Gastrocnemius medialis (tissue), 4 donors: ENCODE measurements around the gene TSPYL2. TPM values are rescaled to one million over a fixed set of nuclear protein-coding genes. Genes with fewer than 3 reads are reported as not detected.
A peak's percentile ranks its signal among the peaks of the same experiment; 100 is the strongest.

Experiments used
- ATAC-seq, 2 donors: fragments of 150-250 bp; one replicate each; pipeline ENCODE4 v1.9.1; 2016
- DNase-seq, 2 donors: peaks; one replicate each; pipeline ENCODE4 v3.0.0-alpha.2; 2019
- H3K27ac ChIP-seq, 4 donors: fragments of 200-600 bp; sonication (generic); 1 replicate in 1 of 4; 2 replicates in 3 of 4; pipeline ENCODE4 v1.5.1; 2016 to 2018; ENCODE audit warnings: mild to moderate bottlenecking in 2 of 4, moderate library complexity in 1 of 4
- H3K27me3 ChIP-seq, 3 donors: fragments of 200-600 bp; sonication (generic) in 2 of 3; 1 replicate in 1 of 3; 2 replicates in 2 of 3; pipeline versions ENCODE4 v1.5.1 to v1.6.0; 2016 to 2019; ENCODE audit warnings: mild to moderate bottlenecking in 1 of 3, moderate library complexity in 1 of 3
- H3K36me3 ChIP-seq, 2 donors: fragments of 200-600 bp; sonication (generic) in 1 of 2; one replicate each; pipeline ENCODE4 v1.5.1; 2017 to 2018
- H3K4me1 ChIP-seq, 2 donors: fragments of 200-600 bp; sonication (generic) in 1 of 2; one replicate each; pipeline ENCODE4 v1.5.1; 2016 to 2017; ENCODE audit warnings: mild to moderate bottlenecking in 2 of 2
- H3K4me3 ChIP-seq, 4 donors: fragments of 200-600 bp; sonication (generic) in 3 of 4; 1 replicate in 1 of 4; 2 replicates in 3 of 4; pipeline ENCODE4 v1.5.1; 2016 to 2019; ENCODE audit warnings: mild to moderate bottlenecking in 2 of 4
- H3K9me3 ChIP-seq, 3 donors: fragments of 200-600 bp; sonication (generic) in 2 of 3; 1 replicate in 1 of 3; 2 replicates in 2 of 3; pipeline ENCODE4 v1.5.1; 2016 to 2019
- CTCF ChIP-seq, 5 experiments: fragments of 450-650 bp in 3 of 5; fragments of 200-600 bp in 2 of 5; sonication (generic) in 2 of 5; IDR thresholded peaks in 4 of 5; conservative IDR thresholded peaks in 1 of 5; 1 replicate in 4 of 5; 2 replicates in 1 of 5; pipeline ENCODE4 v1.5.1; 2016 to 2019; ENCODE audit warnings: antibody characterized with exemption in 5 of 5, mild to moderate bottlenecking in 3 of 5, moderate library complexity in 3 of 5
- POLR2A ChIP-seq, 2 donors: fragments of 450-650 bp; IDR thresholded peaks; one replicate each; pipeline ENCODE4 v1.6.1; 2017; ENCODE audit warnings: antibody characterized with exemption in 2 of 2, mild to moderate bottlenecking in 2 of 2, moderate library complexity in 2 of 2
- in situ Hi-C, 4 donors: fragments of 200-750 bp; cut with MboI; loops; one replicate each; pipeline versions ENCODE4 v1.15.0 to v1.8.0; 2017; ENCODE audit warnings: low sequenced_read_pairs in 4 of 4
- intact Hi-C: fragments of 100-400 bp; cut with DNase I; formaldehyde crosslinking; loops from one replicate; pipeline ENCODE4 v1.15.1; 2023; ENCODE audit warnings: low total_unique reads
- total RNA-seq, 4 donors: library from RNA; depleted of rRNA; stranded (reverse); fragments of >200 nt; gene quantifications; one replicate each; pipeline versions ENCODE4 v1.1.0 to v1.2.3, GENCODE V29; 2016

Gene TSPYL2
- total RNA-seq, 4 donors from 2014 or later, result 46.7 to 161 (median 78.6) TPM

GRCh38 chrX:53116101-53116500, 33.9 kb downstream of the TSPYL2 start:
- Histone ChIP-seq H3K27me3 (no peaks in the 10 kb centered on the region), H3K4me1 (peaks cover 0 to 6% of the 10 kb centered on the region in 2 donors), H3K27ac (peak overlapping the region; percentile 57 to 80 (median 68)), H3K4me3 (peak overlapping the region in 1 of 4 donors; percentile 29), H3K9me3 (no peaks in the 10 kb centered on the region), H3K36me3 (no peaks in the 10 kb centered on the region)
- DNase-seq (peak in 1 of 2 donors; percentile 22), ATAC-seq (peak; percentile 76 to 93)
- in situ Hi-C loops, result loop anchor here in 1 of 4 donors (25.0 kb wide), 1 partner anchor 96 kb away; no protein-coding TSS in a partner anchor
- intact Hi-C loops, result no loop called here
- TF ChIP-seq POLR2A (IDR thresholded peaks at IDR 0.05) (no peak), CTCF (IDR thresholded peaks at IDR 0.05 in 4 of 5, conservative IDR thresholded peaks at IDR 0.05 in 1 of 5) (no peak)

GRCh38 chrX:53122013-53122412, 39.8 kb downstream of the TSPYL2 start:
- H3K36me3 ChIP-seq, result no peaks in the 10 kb centered on the region
- H3K27me3 ChIP-seq, result peaks cover 0 to 2% (median 0%) of the 10 kb centered on the region in 3 donors
- peaks cover 0 to 2% (median 0%) of the 10 kb centered on the region in 3 donors for H3K9me3 ChIP-seq
- no peak overlapping the region for H3K4me3 ChIP-seq
- in situ Hi-C loops, result loop anchor here in 1 of 4 donors (25.0 kb wide), 1 partner anchor 90 kb away; no protein-coding TSS in a partner anchor
- peaks cover 0 to 8% of the 10 kb centered on the region in 2 donors for H3K4me1 ChIP-seq
- ATAC-seq (no peak), DNase-seq (no peak)
- intact Hi-C loops, result no loop called here
- TF ChIP-seq CTCF (IDR thresholded peaks at IDR 0.05 in 4 of 5, conservative IDR thresholded peaks at IDR 0.05 in 1 of 5) (no peak), POLR2A (IDR thresholded peaks at IDR 0.05) (no peak)
- H3K27ac ChIP-seq, result no peak overlapping the region

- intact Hi-C loops, result no loop called here
- H3K36me3 ChIP-seq, result no peaks in the 10 kb centered on the region
- peaks cover 0 to 5% (median 0%) of the 10 kb centered on the region in 3 donors for H3K27me3 ChIP-seq
- H3K4me3 ChIP-seq, result no peak overlapping the region
- no peak for TF ChIP-seq CTCF (IDR thresholded peaks at IDR 0.05 in 4 of 5, conservative IDR thresholded peaks at IDR 0.05 in 1 of 5)
- TF ChIP-seq POLR2A (IDR thresholded peaks at IDR 0.05), result no peak
- DNase-seq (no peak), ATAC-seq (no peak)
- peaks cover 11 to 16% of the 10 kb centered on the region in 2 donors for H3K4me1 ChIP-seq
- in situ Hi-C loops, result no loop called here
- H3K9me3 ChIP-seq, result peaks cover 0 to 2% (median 0%) of the 10 kb centered on the region in 3 donors
- H3K27ac ChIP-seq, result no peak overlapping the region
Observed at GRCh38 chrX:53125506-53125905, 43.3 kb downstream of the TSPYL2 start.

GRCh38 chrX:53126377-53126776, 44.2 kb downstream of the TSPYL2 start:
- DNase-seq, result no peak
- peaks cover 0 to 2% (median 0%) of the 10 kb centered on the region in 3 donors for H3K9me3 ChIP-seq
- peaks cover 0 to under 1% of the 10 kb centered on the region in 2 donors for H3K36me3 ChIP-seq
- no peak overlapping the region for H3K4me3 ChIP-seq
- TF ChIP-seq CTCF (IDR thresholded peaks at IDR 0.05 in 4 of 5, conservative IDR thresholded peaks at IDR 0.05 in 1 of 5) (no peak), POLR2A (IDR thresholded peaks at IDR 0.05) (no peak)
- ATAC-seq, result no peak
- H3K27ac ChIP-seq, result peak overlapping the region in 1 of 4 donors; percentile 58
- peaks cover 0 to 5% (median 0%) of the 10 kb centered on the region in 3 donors for H3K27me3 ChIP-seq
- intact Hi-C loops (no loop called here), in situ Hi-C loops (no loop called here)
- H3K4me1 ChIP-seq, result peaks cover 11 to 16% of the 10 kb centered on the region in 2 donors
